K562 (cell line): ENCODE results near the gene ASB6. TPM values are rescaled to one million over a fixed set of nuclear protein-coding genes. Genes with fewer than 3 reads are reported as not detected.

Experiments
- ATAC-seq: fragments of 200-7000 bp; cut with Tn5 transposase; 3 replicates; pipeline ENCODE4 v1.9.1; 2020; ENCODE audit warnings: moderate library complexity
- BruUV-seq: library from RNA; stranded (reverse); fragments of 400-500 nt; replicated peaks from 2 replicates; lab custom pipeline; 2021; lab: Mats Ljungman, UMichigan
- CTCF ChIA-PET: fragments of 300-600 bp; formaldehyde crosslinking; extraction: SDS; loops from one replicate; lab custom pipeline; 2021; ENCODE audit warnings: low intra/inter-chr PET ratio; lab: Yijun Ruan, JAX
- POLR2A ChIA-PET: fragments of 300-600, 350-650 bp; sonication (Branson Sonifier 250); formaldehyde crosslinking; extraction: SDS; loops from one replicate; lab custom pipeline; 2021; ENCODE audit warnings: antibody characterized with exemption, inconsistent platforms; lab: Yijun Ruan, JAX
- DNase-seq, 4 experiments: peaks; one replicate each; pipeline versions ENCODE4 v3.0.0 to v3.0.0-alpha.2; 2011 to 2018; ENCODE audit warnings: low spot score in 3 of 4, mixed read lengths in 3 of 4; ENCODE audit errors: extremely low read depth in 1 of 4
- FAIRE-seq: peaks from 2 replicates; lab custom pipeline; 2011; peaks lifted over from hg19 to GRCh38; lab: Jason Lieb, UNC
- H2AFZ ChIP-seq: 2 replicates; pipeline ENCODE4 v1.6.0; 2011; ENCODE audit warnings: low read depth, low read length, control low read depth, inconsistent platforms
- H3K27ac ChIP-seq: fragments of 200-600 bp; 3 replicates; pipeline ENCODE4 v1.8.0; 2011; ENCODE audit warnings: low read depth, mild to moderate bottlenecking, control low read depth, inconsistent platforms, low read length, moderate library complexity, mixed read lengths; ENCODE audit errors: extremely low read depth
- H3K27me3 ChIP-seq, 2 experiments: fragments of 300-600 bp in 1 of 2; 2 replicates in 1 of 2; 3 replicates in 1 of 2; pipeline versions ENCODE4 v1.6.0 to v1.8.0; 2011; ENCODE audit warnings: inconsistent platforms in 2 of 2, low read length in 2 of 2, mild to moderate bottlenecking in 1 of 2, mixed read lengths in 1 of 2, moderate library complexity in 1 of 2; ENCODE audit not compliant: control insufficient read depth in 2 of 2, insufficient read depth in 2 of 2
- H3K36me3 ChIP-seq: fragments of 300-600 bp; 3 replicates; pipeline ENCODE4 v1.8.0; 2011; ENCODE audit warnings: mild to moderate bottlenecking, low read length, inconsistent platforms; ENCODE audit not compliant: control insufficient read depth, insufficient read depth
- H3K4me1 ChIP-seq, 2 experiments: fragments of 200-600 bp in 1 of 2; replicated peaks in 1 of 2; 2 replicates in 1 of 2; 3 replicates in 1 of 2; pipeline versions ENCODE4 v1.5.1 to v1.8.0; 2011; ENCODE audit warnings: inconsistent platforms in 2 of 2, low read length in 2 of 2, mild to moderate bottlenecking in 1 of 2, mixed read lengths in 1 of 2, moderate library complexity in 1 of 2; ENCODE audit not compliant: control insufficient read depth in 2 of 2, insufficient read depth in 2 of 2
- H3K4me2 ChIP-seq: 2 replicates; pipeline ENCODE4 v1.6.1; 2011; ENCODE audit warnings: low read length, control low read depth, inconsistent platforms, mixed read lengths; ENCODE audit not compliant: insufficient read depth
- H3K4me3 ChIP-seq: fragments of 200-600 bp; sonication (generic), shearing (Covaris generic); 2 replicates; pipeline ENCODE4 v1.5.1; 2016; ENCODE audit warnings: control low read depth, inconsistent platforms
- H3K79me2 ChIP-seq: fragments of 200-600 bp; 3 replicates; pipeline ENCODE4 v1.8.0; 2011; ENCODE audit warnings: low read length, inconsistent platforms; ENCODE audit not compliant: control insufficient read depth, insufficient read depth
- H3K9ac ChIP-seq, 2 experiments: 2 replicates each; pipeline versions ENCODE4 v1.6.0 to v1.6.1; 2011; ENCODE audit warnings: low read depth in 2 of 2, low read length in 2 of 2, control low read depth in 1 of 2, inconsistent platforms in 1 of 2, mild to moderate bottlenecking in 1 of 2, mixed read lengths in 1 of 2; ENCODE audit not compliant: insufficient read depth in 1 of 2
- H3K9me1 ChIP-seq: one replicate; pipeline ENCODE4 v1.6.0; 2011; ENCODE audit warnings: inconsistent platforms, mild to moderate bottlenecking, low read length, moderate library complexity; ENCODE audit not compliant: control insufficient read depth, insufficient read depth
- H3K9me3 ChIP-seq: replicated peaks from 2 replicates; pipeline ENCODE4 v1.5.1; 2011; ENCODE audit warnings: low read depth, low read length, inconsistent platforms; ENCODE audit not compliant: control insufficient read depth, insufficient read depth
- H4K20me1 ChIP-seq: replicated peaks from 2 replicates; pipeline ENCODE4 v1.6.1; 2011; ENCODE audit warnings: low read length, inconsistent platforms, mixed read lengths; ENCODE audit not compliant: control insufficient read depth, insufficient read depth
- BRF1 ChIP-seq: IDR thresholded peaks from 3 replicates; pipeline ENCODE4 v1.6.1; 2011; ENCODE audit warnings: borderline replicate concordance, mild to moderate bottlenecking; ENCODE audit not compliant: insufficient read length; ENCODE audit errors: extremely low read depth
- ESRRA ChIP-seq: fragments of 450-650 bp; IDR thresholded peaks from 2 replicates; pipeline ENCODE4 v1.6.1; 2014; ENCODE audit warnings: low read depth, mild to moderate bottlenecking, moderate library complexity, borderline replicate concordance
- ETV5 ChIP-seq: sonication (generic); formaldehyde crosslinking; IDR thresholded peaks from 2 replicates; pipeline ENCODE4 v1.4.0; 2020; ENCODE audit warnings: low read depth, mild to moderate bottlenecking, missing genetic modification reagents
- HDGF ChIP-seq: fragments of 450-650 bp; IDR thresholded peaks from 2 replicates; pipeline ENCODE4 v1.6.1; 2016
- KDM1A ChIP-seq, 2 experiments: fragments of 450-650 bp; IDR thresholded peaks; 2 replicates each; pipeline ENCODE4 v1.6.1; 2016; ENCODE audit warnings: mild to moderate bottlenecking in 2 of 2
- NR1H2 ChIP-seq: sonication (generic); formaldehyde crosslinking; IDR thresholded peaks from 2 replicates; pipeline ENCODE4 v1.4.0; 2020; ENCODE audit warnings: mild to moderate bottlenecking, missing genetic modification reagents
- ZNF24 ChIP-seq: fragments of 450-650 bp; IDR thresholded peaks from 2 replicates; pipeline ENCODE4 v1.6.1; 2016
- WGBS: fragments of 100-300 bp; shearing (Covaris generic); methylation state at CpG from one replicate; pipeline ENCODE4 v1.1.6; 2016; ENCODE audit warnings: low coverage, mixed read lengths; ENCODE audit not compliant: insufficient coverage; ENCODE audit errors: missing lambda C conversion rate; 5-methylcytosine and 5-hydroxymethylcytosine counted together
- in situ Hi-C: fragments of 300-500 bp; cut with MboI; formaldehyde crosslinking; loops from 4 replicates; pipeline ENCODE4 v1.15.0; 2018; ENCODE audit warnings: inconsistent platforms, mixed read lengths
- intact Hi-C: fragments of 100-400 bp; cut with micrococcal nuclease; formaldehyde crosslinking; loops from 2 replicates; pipeline ENCODE4 v1.14.2; 2022
- polyA plus RNA-seq, 8 experiments: library from polyadenylated mRNA; depleted of rRNA in 4 of 8; stranded (reverse) in 5 of 8; unstranded in 3 of 8; fragments of >200 nt; fragmentation: Nextera tagmentation in 2 of 8; fragmentation: Illumina TruSeq in 1 of 8; extraction: Ambion mirVana in 2 of 8; extraction: Trizol in 1 of 8; gene quantifications; 2 replicates each; pipeline versions ENCODE4 v1.2.1 to v1.2.3, GENCODE V29; 2011 to 2014; ENCODE audit warnings: inconsistent platforms in 1 of 8, missing spikeins in 1 of 8
- total RNA-seq, 7 experiments: library from RNA; depleted of rRNA in 6 of 7; stranded (reverse); fragments of >200 nt in 6 of 7; fragmentation: Illumina TruSeq in 2 of 7; extraction: Trizol in 2 of 7; gene quantifications; 2 replicates each; pipeline versions ENCODE4 v1.2.1 to v1.2.3, GENCODE V29; 2011 to 2021; ENCODE audit warnings: low replicate concordance in 1 of 7
- TF ChIP-seq, protein P1 (sequence below): sonication (generic); formaldehyde crosslinking; IDR thresholded peaks from 2 replicates; pipeline ENCODE4 v1.8.1; 2023; ENCODE audit warnings: mild to moderate bottlenecking, missing genetic modification reagents

Gene ASB6
- total and polyA plus RNA-seq, 9 of the 15 experiments (the other 6 are each of a cell fraction or from before 2014, with no cell fraction given), result 0.92 to 17.8 (median 11.3) TPM

DNA sequence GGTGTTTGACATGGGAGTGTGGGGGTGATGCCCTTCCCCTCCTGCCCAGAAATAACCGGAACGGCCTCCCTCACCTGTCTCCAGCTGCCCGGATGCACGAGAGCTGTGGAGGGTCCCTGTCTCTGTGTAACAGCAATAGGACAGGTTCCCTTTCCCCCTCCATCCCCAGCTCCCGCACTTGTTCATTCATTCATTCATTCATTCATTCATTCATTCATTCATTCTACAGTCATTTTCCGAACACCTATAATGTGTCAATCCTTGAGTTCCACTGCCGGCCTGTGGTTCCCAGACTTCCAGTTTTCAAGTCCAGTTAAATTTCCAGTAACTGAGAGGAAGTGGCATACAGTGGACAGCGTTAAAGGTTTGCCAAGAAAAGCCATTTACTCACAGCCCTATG lies 30.8 kb upstream of the ASB6 start:
- H3K9me1 ChIP-seq, result peaks cover 3% of the 10 kb centered on the region
- ATAC-seq, result no peak
- no peak overlapping the region for H3K9ac ChIP-seq
- H2AFZ ChIP-seq, result no peak overlapping the region
- FAIRE-seq, result no peak
- H4K20me1 ChIP-seq, result peaks cover 27% of the 10 kb centered on the region; the same call in 1 of the 2 replicates
- CTCF ChIA-PET, result no interaction called here
- H3K9me3 ChIP-seq, result peaks cover 2% of the 10 kb centered on the region; the same call in 1 of the 2 replicates
- H3K4me1 ChIP-seq, result peaks cover 0 to 34% of the 10 kb centered on the region in 2 experiments; a peak in 2 of 5 replicates
- H3K27me3 ChIP-seq, result peaks cover 39 to 75% of the 10 kb centered on the region in 2 experiments
- no peak for DNase-seq
- intact Hi-C loops (loop anchor here (10.0 kb wide), 1 partner anchor 978 kb away; no protein-coding TSS in a partner anchor), in situ Hi-C loops (loop anchor here (5.0 to 25.0 kb wide), 4 partner anchors 665 to 1458 kb away; partner anchors contain the start of genes COQ4 and TRUB2)
- no peaks in the 10 kb centered on the region for H3K79me2 ChIP-seq
- no peak overlapping the region for H3K27ac ChIP-seq
- POLR2A ChIA-PET, result interaction anchor here (0.6 to 1.8 kb wide), 6 partner anchors 11 to 1465 kb away, joined by 3 to 5 read pairs (median 4); no protein-coding TSS in a partner anchor
- no peak for TF ChIP-seq KDM1A (IDR thresholded peaks at IDR 0.05)
- TF ChIP-seq ZNF24, result peak; percentile 99
- H3K4me3 ChIP-seq, result no peak overlapping the region
- 34% methylated on average over 8 of the region's 8 CpGs for WGBS
- H3K36me3 ChIP-seq, result no peaks in the 10 kb centered on the region; the same call in 2 of the 3 replicates
- H3K4me2 ChIP-seq, result no peak overlapping the region
- BruUV-seq, result no TSS peak

DNA sequence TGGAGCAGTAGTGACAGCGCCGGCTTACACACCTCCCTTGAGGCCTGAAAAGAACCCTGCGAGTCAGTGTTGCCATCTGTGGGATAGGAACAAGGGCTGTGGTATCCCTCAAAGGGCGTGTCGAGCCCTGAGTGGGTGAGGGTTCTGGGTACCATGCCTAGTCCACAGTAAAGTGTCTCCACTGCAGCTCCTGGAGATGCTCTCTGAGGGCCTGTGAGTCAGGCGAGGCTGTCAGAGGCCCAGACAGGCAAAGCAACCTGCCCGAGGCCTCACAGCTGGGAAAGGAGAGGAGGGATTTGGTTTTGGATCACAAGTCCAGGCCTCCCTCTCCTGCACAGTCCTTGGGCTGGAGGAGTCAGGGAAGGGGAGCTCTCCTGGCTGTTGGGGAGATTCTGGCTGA lies 29.6 kb upstream of the ASB6 start:
- H2AFZ ChIP-seq, result no peak overlapping the region
- POLR2A ChIA-PET, result interaction anchor here (0.6 to 1.8 kb wide), 5 partner anchors 9 to 1019 kb away, joined by 3 to 8 read pairs (median 4); no protein-coding TSS in a partner anchor
- H3K9ac ChIP-seq, result no peak overlapping the region
- H3K27ac ChIP-seq, result no peak overlapping the region
- in situ Hi-C loops, result loop anchor here (5.0 to 25.0 kb wide), 4 partner anchors 666 to 1457 kb away; partner anchors contain the start of genes COQ4 and TRUB2
- H3K9me3 ChIP-seq, result peaks cover 2% of the 10 kb centered on the region; the same call in 1 of the 2 replicates
- 37% methylated on average over 7 of the region's 7 CpGs for WGBS
- H4K20me1 ChIP-seq, result peaks cover 24% of the 10 kb centered on the region; the same call in 1 of the 2 replicates
- no peak for TF ChIP-seq BRF1
- TF ChIP-seq NR1H2 (CRISPR knock-in tag), result no peak
- no peak for TF ChIP-seq ESRRA
- no peak for TF ChIP-seq ETV5 (CRISPR knock-in tag)
- no peak for TF ChIP-seq HDGF
- TF ChIP-seq, protein P1, sequence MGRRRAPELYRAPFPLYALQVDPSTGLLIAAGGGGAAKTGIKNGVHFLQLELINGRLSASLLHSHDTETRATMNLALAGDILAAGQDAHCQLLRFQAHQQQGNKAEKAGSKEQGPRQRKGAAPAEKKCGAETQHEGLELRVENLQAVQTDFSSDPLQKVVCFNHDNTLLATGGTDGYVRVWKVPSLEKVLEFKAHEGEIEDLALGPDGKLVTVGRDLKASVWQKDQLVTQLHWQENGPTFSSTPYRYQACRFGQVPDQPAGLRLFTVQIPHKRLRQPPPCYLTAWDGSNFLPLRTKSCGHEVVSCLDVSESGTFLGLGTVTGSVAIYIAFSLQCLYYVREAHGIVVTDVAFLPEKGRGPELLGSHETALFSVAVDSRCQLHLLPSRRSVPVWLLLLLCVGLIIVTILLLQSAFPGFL, result no peak
- intact Hi-C loops, result loop anchor here (10.0 kb wide), 1 partner anchor 977 kb away; no protein-coding TSS in a partner anchor
- no peak overlapping the region for H3K4me3 ChIP-seq
- peaks cover 3% of the 10 kb centered on the region for H3K9me1 ChIP-seq
- DNase-seq, result peak in 1 of 4 experiments; percentile 10
- no peaks in the 10 kb centered on the region; the same call in 2 of the 3 replicates for H3K36me3 ChIP-seq
- no peak overlapping the region for H3K4me2 ChIP-seq
- H3K79me2 ChIP-seq, result no peaks in the 10 kb centered on the region
- H3K27me3 ChIP-seq, result peaks cover 31 to 72% of the 10 kb centered on the region in 2 experiments
- no peak for FAIRE-seq
- no TSS peak for BruUV-seq
- CTCF ChIA-PET, result no interaction called here
- peaks cover 0 to 37% of the 10 kb centered on the region in 2 experiments; a peak in 2 of 5 replicates for H3K4me1 ChIP-seq
- no peak; the same call in none of the 3 replicates for ATAC-seq
